GM23338 (cell line): Measurements from ENCODE around the gene GPC6. TPM values are rescaled to one million over a fixed set of nuclear protein-coding genes. Genes with fewer than 3 reads are reported as not detected.

ENCODE experiments used
- ATAC-seq: fragments of 200-7000 bp; cut with Tn5 transposase; 3 replicates; pipeline ENCODE4 v1.9.1; 2020
- DNase-seq: peaks from one replicate; pipeline ENCODE4 v3.0.0-alpha.2; 2015; ENCODE audit warnings: low spot score
- H2AFZ ChIP-seq: fragments of 200-600 bp; sonication (generic); 2 replicates; pipeline ENCODE4 v1.8.0; 2016; ENCODE audit warnings: antibody characterized with exemption, mild to moderate bottlenecking, moderate library complexity
- H3F3A ChIP-seq: fragments of 200-600 bp; sonication (generic); replicated peaks from 2 replicates; pipeline ENCODE4 v1.8.0; 2017; ENCODE audit warnings: antibody characterized with exemption, mixed run types, low read depth
- H3K27ac ChIP-seq: fragments of 200-600 bp; sonication (generic); 2 replicates; pipeline ENCODE4 v1.6.1; 2016; ENCODE audit warnings: low read depth
- H3K27me3 ChIP-seq: fragments of 200-600 bp; sonication (generic); 2 replicates; pipeline ENCODE4 v1.8.0; 2016; ENCODE audit warnings: mild to moderate bottlenecking, mixed run types, moderate library complexity; ENCODE audit not compliant: insufficient read depth
- H3K36me3 ChIP-seq: fragments of 200-600 bp; sonication (generic); 2 replicates; pipeline ENCODE4 v1.8.0; 2016; ENCODE audit warnings: mild to moderate bottlenecking; ENCODE audit not compliant: insufficient read depth
- H3K4me1 ChIP-seq: fragments of 200-600 bp; sonication (generic); 2 replicates; pipeline ENCODE4 v1.8.0; 2016; ENCODE audit warnings: mild to moderate bottlenecking, moderate library complexity; ENCODE audit not compliant: insufficient read depth
- H3K4me2 ChIP-seq: fragments of 200-600 bp; sonication (generic); 2 replicates; pipeline ENCODE4 v1.7.1; 2017; ENCODE audit warnings: mixed run types
- H3K4me3 ChIP-seq: fragments of 200-600 bp; sonication (generic); 2 replicates; pipeline ENCODE4 v1.6.1; 2016; ENCODE audit warnings: mixed run types
- H3K79me2 ChIP-seq: fragments of 200-600 bp; sonication (generic); replicated peaks from 2 replicates; pipeline ENCODE4 v1.8.0; 2017; ENCODE audit warnings: mild to moderate bottlenecking; ENCODE audit not compliant: insufficient read depth
- H3K9me2 ChIP-seq: fragments of 200-600 bp; sonication (generic); 2 replicates; pipeline ENCODE4 v1.8.0; 2017; ENCODE audit not compliant: insufficient read depth
- H4K20me1 ChIP-seq: fragments of 200-600 bp; sonication (generic); replicated peaks from 2 replicates; pipeline ENCODE4 v1.8.0; 2017; ENCODE audit warnings: mild to moderate bottlenecking; ENCODE audit not compliant: insufficient read depth
- H3K27ac Mint-ChIP-seq: 2 replicates; pipeline ENCODE4 v1.8.0; 2020; ENCODE audit warnings: inconsistent platforms, mild to moderate bottlenecking, moderate library complexity, mixed read lengths
- H3K27me3 Mint-ChIP-seq: 3 replicates; pipeline ENCODE4 v1.8.0; 2022; ENCODE audit warnings: low read depth, mild to moderate bottlenecking, moderate library complexity, mixed read lengths, inconsistent platforms; ENCODE audit not compliant: insufficient read depth, poor library complexity
- H3K36me3 Mint-ChIP-seq: 3 replicates; pipeline ENCODE4 v1.8.0; 2021; ENCODE audit warnings: low read depth, mild to moderate bottlenecking, inconsistent platforms, moderate library complexity, mixed read lengths
- H3K4me1 Mint-ChIP-seq: 3 replicates; pipeline ENCODE4 v1.8.0; 2020; ENCODE audit warnings: mild to moderate bottlenecking, inconsistent platforms, mixed read lengths
- H3K4me3 Mint-ChIP-seq: 3 replicates; pipeline ENCODE4 v1.8.0; 2021; ENCODE audit warnings: moderate library complexity, mild to moderate bottlenecking, inconsistent platforms, mixed read lengths
- H3K9me3 Mint-ChIP-seq: 3 replicates; pipeline ENCODE4 v1.8.0; 2020; ENCODE audit warnings: moderate library complexity, mild to moderate bottlenecking, inconsistent platforms, mixed read lengths
- CREB1 ChIP-seq: fragments of 250-450 bp; sonication (Bioruptor Pico); IDR thresholded peaks from 2 replicates; pipeline ENCODE4 v1.5.0; 2020; ENCODE audit warnings: low read depth, mild to moderate bottlenecking, moderate library complexity
- CTCF ChIP-seq, 2 experiments: fragments of 200-600 bp in 1 of 2; sonication (generic) in 1 of 2; conservative IDR thresholded peaks; 2 replicates each; pipeline versions ENCODE4 v1.5.1 to v1.6.1; 2016 to 2017; ENCODE audit warnings: antibody characterized with exemption in 2 of 2, low read depth in 2 of 2, mild to moderate bottlenecking in 2 of 2, moderate library complexity in 1 of 2
- ETS1 ChIP-seq: IDR thresholded peaks from 2 replicates; pipeline ENCODE4 v1.6.1; 2016; ENCODE audit warnings: antibody characterized with exemption
- EZH2 ChIP-seq: fragments of 200-600 bp; sonication (generic); IDR thresholded peaks from one replicate; pipeline ENCODE4 v1.8.0; 2017; ENCODE audit warnings: antibody characterized with exemption, mild to moderate bottlenecking, low read depth; ENCODE audit not compliant: unreplicated experiment
- EZH2phosphoT487 ChIP-seq: fragments of 200-600 bp; sonication (generic); IDR thresholded peaks from one replicate; pipeline ENCODE4 v1.8.1; 2018; ENCODE audit warnings: antibody characterized with exemption; ENCODE audit not compliant: unreplicated experiment
- JUNB ChIP-seq: IDR thresholded peaks from one replicate; pipeline ENCODE4 v1.6.1; 2016; ENCODE audit warnings: antibody characterized with exemption; ENCODE audit not compliant: unreplicated experiment
- NANOG ChIP-seq: IDR thresholded peaks from 2 replicates; pipeline ENCODE4 v1.6.1; 2016; ENCODE audit warnings: antibody characterized with exemption, borderline replicate concordance
- POLR2AphosphoS5 ChIP-seq: IDR thresholded peaks from 2 replicates; pipeline ENCODE4 v1.6.1; 2016; ENCODE audit warnings: antibody characterized with exemption, low read depth
- REST ChIP-seq: IDR thresholded peaks from one replicate; pipeline ENCODE4 v1.6.1; 2018; ENCODE audit warnings: antibody characterized with exemption; ENCODE audit not compliant: unreplicated experiment
- STAT1 ChIP-seq: IDR thresholded peaks from one replicate; pipeline ENCODE4 v1.6.1; 2016; ENCODE audit warnings: antibody characterized with exemption; ENCODE audit not compliant: unreplicated experiment
- ZNF114 ChIP-seq: fragments of 250-450 bp; sonication (Bioruptor Pico); IDR thresholded peaks from 2 replicates; pipeline ENCODE4 v1.5.0; 2020; ENCODE audit warnings: mild to moderate bottlenecking, moderate library complexity
- ZNF331 ChIP-seq: fragments of 250-450 bp; sonication (Bioruptor Pico); IDR thresholded peaks from 2 replicates; pipeline ENCODE4 v1.5.0; 2020; ENCODE audit warnings: low read depth, mild to moderate bottlenecking, moderate library complexity
- ZNF462 ChIP-seq: fragments of 250-450 bp; sonication (Bioruptor Pico); IDR thresholded peaks from 2 replicates; pipeline ENCODE4 v1.5.0; 2020; ENCODE audit warnings: mild to moderate bottlenecking, moderate library complexity
- polyA plus RNA-seq: library from polyadenylated mRNA; unstranded; fragments of >200 nt; fragmentation: Nextera tagmentation; extraction: Ambion mirVana; gene quantifications from 2 replicates; pipeline ENCODE4 v1.2.1, GENCODE V29; 2016
- total RNA-seq: library from RNA; depleted of rRNA; stranded (reverse); fragments of >200 nt; shearing (Covaris generic); gene quantifications from 2 replicates; pipeline ENCODE4 v1.2.3, GENCODE V29; 2014

GPC6 gene
- total and polyA plus RNA-seq, 2 experiments from 2014 or later, result 6.4 to 28.6 TPM

- H3K36me3 ChIP-seq, result no peaks in the 10 kb centered on the region
- peaks cover 5% of the 10 kb centered on the region; the same call in 2 of the 3 replicates for H3K9me3 Mint-ChIP-seq
- H3K27me3 Mint-ChIP-seq, result no peaks in the 10 kb centered on the region
- peaks cover 13% of the 10 kb centered on the region for H3K9me2 ChIP-seq
- H3K27me3 ChIP-seq, result no peaks in the 10 kb centered on the region
- H3K27ac ChIP-seq, result no peak overlapping the region
- no peak overlapping the region for H3K27ac Mint-ChIP-seq
- peaks cover 26% of the 10 kb centered on the region for H3K4me1 Mint-ChIP-seq
- peaks cover 16% of the 10 kb centered on the region for H3K36me3 Mint-ChIP-seq
- H3K79me2 ChIP-seq, result peaks cover 61% of the 10 kb centered on the region
- no peak overlapping the region for H3K4me2 ChIP-seq
- no peak overlapping the region for H3K4me3 Mint-ChIP-seq
- H3K4me3 ChIP-seq, result no peak overlapping the region
- H3K4me1 ChIP-seq, result peaks cover 23% of the 10 kb centered on the region
- ATAC-seq, result no peak
- TF ChIP-seq ZNF114 (CRISPR knock-in tag) (no peak), CTCF (conservative IDR thresholded peaks at IDR 0.05; ENCODE audit: low read depth in 2 of 2) (no peak), ZNF462 (CRISPR knock-in tag) (no peak), JUNB (no peak), ETS1 (no peak), EZH2 (no peak), EZH2phosphoT487 (no peak), REST (no peak), CREB1 (no peak), ZNF331 (CRISPR knock-in tag) (no peak), NANOG (no peak), POLR2AphosphoS5 (no peak), STAT1 (no peak)
- no peaks in the 10 kb centered on the region for H4K20me1 ChIP-seq
- H2AFZ ChIP-seq, result no peak overlapping the region
- DNase-seq, result no peak
- no peaks in the 10 kb centered on the region for H3F3A ChIP-seq
Observed at GRCh38 chr13:93338906-93339305, 112.3 kb downstream of the GPC6 start.
